Ectodermal cell (in vitro differentiated cells): ENCODE data around the gene DCAF4.

Experiments
- H3K27ac ChIP-seq: 2 replicates; pipeline ENCODE4 v1.7.0; 2013; ENCODE audit warnings: mild to moderate bottlenecking, low read depth, low read length; ENCODE audit not compliant: insufficient read depth, poor library complexity, severe bottlenecking
- H3K27me3 ChIP-seq: 2 replicates; pipeline ENCODE4 v1.7.0; 2013; ENCODE audit warnings: mild to moderate bottlenecking, low read length; ENCODE audit not compliant: insufficient read depth, control insufficient read depth, poor library complexity, severe bottlenecking
- H3K36me3 ChIP-seq: one replicate; pipeline ENCODE4 v1.7.0; 2013; ENCODE audit warnings: low read length; ENCODE audit not compliant: control insufficient read depth, insufficient read depth
- H3K4me1 ChIP-seq: one replicate; pipeline ENCODE4 v1.7.0; 2013; ENCODE audit warnings: low read length; ENCODE audit not compliant: control insufficient read depth, insufficient read depth
- H3K4me3 ChIP-seq: 2 replicates; pipeline ENCODE4 v1.7.0; 2013; ENCODE audit warnings: low read depth, low read length, control low read depth; ENCODE audit not compliant: insufficient read depth
- H3K9me3 ChIP-seq: 2 replicates; pipeline ENCODE4 v1.7.0; 2013; ENCODE audit warnings: mild to moderate bottlenecking, low read length, moderate library complexity; ENCODE audit not compliant: control insufficient read depth
- WGBS, 2 experiments: methylation state at CpG; one replicate each; pipeline ENCODE4 v1.1.7; 2013; ENCODE audit warnings: missing lambda C conversion rate in 2 of 2; 5-methylcytosine and 5-hydroxymethylcytosine counted together

DCAF4 gene

DNA sequence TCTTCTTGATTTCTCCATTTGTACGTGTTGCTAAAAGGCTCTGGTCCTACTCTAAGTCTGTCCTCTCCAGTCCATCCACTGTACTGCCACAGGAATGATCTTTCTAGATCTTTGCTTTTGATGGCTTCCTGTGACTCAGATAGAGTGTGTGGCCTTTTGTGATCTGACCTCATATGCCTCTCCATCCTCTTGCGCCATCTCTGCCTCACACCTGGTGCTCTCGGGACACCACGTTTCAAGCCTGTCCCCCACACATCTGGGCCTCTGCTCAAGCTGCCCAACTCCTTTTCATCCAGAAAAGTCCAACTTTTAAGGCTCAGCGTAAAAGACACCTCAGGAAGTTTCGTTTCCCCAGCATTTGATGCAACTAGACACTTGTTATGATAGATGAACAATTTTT, 39.0 kb downstream of the DCAF4 start:
- Histone ChIP-seq H3K27me3 (no peaks in the 10 kb centered on the region), H3K36me3 (no peaks in the 10 kb centered on the region), H3K4me3 (no peak overlapping the region), H3K9me3 (no peaks in the 10 kb centered on the region), H3K4me1 (no peaks in the 10 kb centered on the region), H3K27ac (no peak overlapping the region)
- 90 to 94% methylated on average over 6 of the region's 6 CpGs for WGBS, 2 experiments

GRCh38 chr14:72966038-72966437, 39.8 kb downstream of the DCAF4 start:
- WGBS, 2 experiments: 94 to 95% methylated on average over 6 of the region's 6 CpGs
- Histone ChIP-seq H3K27ac (no peak overlapping the region), H3K27me3 (no peaks in the 10 kb centered on the region), H3K4me1 (no peaks in the 10 kb centered on the region), H3K36me3 (no peaks in the 10 kb centered on the region), H3K4me3 (no peak overlapping the region), H3K9me3 (no peaks in the 10 kb centered on the region)

DNA sequence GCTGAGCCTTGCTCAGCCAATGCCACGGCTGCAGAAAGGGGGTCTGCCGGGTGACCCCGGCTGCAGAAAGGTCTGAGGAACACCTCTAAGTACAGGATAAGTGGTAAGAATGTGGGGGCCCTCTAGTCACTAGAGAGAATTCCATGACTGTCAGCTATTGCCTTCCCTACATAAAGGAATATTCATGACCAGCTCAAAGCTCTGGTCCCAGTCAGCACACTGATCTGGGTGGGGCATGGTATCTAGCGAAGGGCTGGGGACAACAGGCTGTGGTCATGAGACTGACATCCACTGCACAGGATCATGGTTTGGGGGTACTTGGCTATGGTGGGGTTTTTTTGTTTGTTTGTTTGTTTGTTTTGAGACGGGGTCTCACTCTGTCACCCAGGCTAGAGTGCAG, 42.1 kb downstream of the DCAF4 start:
- no peaks in the 10 kb centered on the region for H3K27me3 ChIP-seq
- 93 to 97% methylated on average over 5 of the region's 5 CpGs for WGBS, 2 experiments
- H3K4me1 ChIP-seq: no peaks in the 10 kb centered on the region
- H3K9me3 ChIP-seq: no peaks in the 10 kb centered on the region
- no peak overlapping the region for H3K4me3 ChIP-seq
- H3K36me3 ChIP-seq: peaks cover under 1% of the 10 kb centered on the region
- H3K27ac ChIP-seq: no peak overlapping the region

GRCh38 chr14:72970058-72970630, 43.9 kb downstream of the DCAF4 start:
- 91 to 94% methylated on average over 14 of the region's 17 CpGs for WGBS, 2 experiments
- no peaks in the 10 kb centered on the region for H3K27me3 ChIP-seq
- no peaks in the 10 kb centered on the region for H3K9me3 ChIP-seq
- no peak overlapping the region for H3K27ac ChIP-seq
- no peak overlapping the region for H3K4me3 ChIP-seq
- peaks cover 13% of the 10 kb centered on the region for H3K36me3 ChIP-seq
- no peaks in the 10 kb centered on the region for H3K4me1 ChIP-seq

DNA sequence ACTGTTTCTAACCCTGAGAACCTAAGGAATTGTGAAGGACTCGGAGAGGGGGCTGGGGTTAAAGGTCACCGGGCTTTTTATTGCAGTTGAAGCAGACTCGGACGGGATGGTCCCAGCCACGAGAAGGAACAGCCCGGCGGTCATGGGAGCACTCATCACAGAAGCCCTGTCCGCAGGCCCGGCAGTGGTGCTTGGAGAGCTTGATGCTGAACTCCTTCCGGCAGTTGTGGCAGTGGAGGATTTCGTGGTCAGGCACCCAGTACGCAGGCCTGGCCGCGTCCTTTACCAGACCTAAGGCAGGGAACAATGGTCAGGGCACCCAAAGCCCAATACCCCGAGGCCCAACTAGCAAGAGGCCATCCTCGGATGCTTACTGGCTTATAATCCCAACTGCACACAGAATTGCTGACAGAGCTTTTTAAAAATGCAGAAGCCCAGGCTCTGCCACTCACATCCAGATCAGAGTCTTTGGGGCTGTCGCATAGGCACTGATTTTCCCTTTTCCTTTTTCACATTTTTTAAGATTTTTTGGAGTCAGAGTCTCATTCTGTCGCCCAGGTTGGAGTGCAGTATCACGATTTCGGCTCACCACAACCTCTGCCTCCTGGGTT, 44.7 kb downstream of the DCAF4 start:
- Histone ChIP-seq H3K4me3 (no peak overlapping the region), H3K4me1 (no peaks in the 10 kb centered on the region), H3K27ac (no peak overlapping the region), H3K36me3 (peaks cover 13% of the 10 kb centered on the region), H3K9me3 (no peaks in the 10 kb centered on the region), H3K27me3 (no peaks in the 10 kb centered on the region)
- WGBS, 2 experiments: 94 to 95% methylated on average over 20 of the region's 20 CpGs

GRCh38 chr14:72974661-72975060, 48.4 kb downstream of the DCAF4 start:
- 95 to 96% methylated on average over 12 of the region's 12 CpGs for WGBS, 2 experiments
- Histone ChIP-seq H3K4me1 (no peaks in the 10 kb centered on the region), H3K4me3 (no peak overlapping the region), H3K27ac (no peak overlapping the region), H3K9me3 (no peaks in the 10 kb centered on the region), H3K36me3 (peaks cover 13% of the 10 kb centered on the region), H3K27me3 (no peaks in the 10 kb centered on the region)

DNA sequence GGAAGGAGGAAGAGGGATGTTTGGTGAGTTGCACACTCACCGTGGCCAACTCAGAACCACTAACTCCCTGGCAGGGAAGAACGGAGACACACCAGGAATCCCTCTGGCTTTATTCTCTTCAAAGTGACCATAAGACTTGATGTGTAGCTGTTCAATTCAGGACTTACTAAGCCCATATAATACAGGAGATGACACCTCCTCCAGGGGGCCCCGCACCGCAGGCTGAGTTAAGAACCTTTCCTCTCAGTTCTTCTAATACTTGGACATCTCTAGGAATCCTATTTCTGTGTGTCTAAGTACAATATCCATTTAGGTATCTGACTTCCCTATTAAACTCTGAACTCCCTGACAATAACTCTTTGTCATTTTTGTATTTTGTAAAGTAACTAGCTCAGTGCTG, 49.5 kb downstream of the DCAF4 start:
- Histone ChIP-seq H3K9me3 (no peaks in the 10 kb centered on the region), H3K4me1 (no peaks in the 10 kb centered on the region), H3K27ac (no peak overlapping the region), H3K36me3 (peaks cover 13% of the 10 kb centered on the region), H3K27me3 (no peaks in the 10 kb centered on the region), H3K4me3 (no peak overlapping the region)
- WGBS, 2 experiments: 93 to 95% methylated on average over 4 of the region's 4 CpGs

DNA sequence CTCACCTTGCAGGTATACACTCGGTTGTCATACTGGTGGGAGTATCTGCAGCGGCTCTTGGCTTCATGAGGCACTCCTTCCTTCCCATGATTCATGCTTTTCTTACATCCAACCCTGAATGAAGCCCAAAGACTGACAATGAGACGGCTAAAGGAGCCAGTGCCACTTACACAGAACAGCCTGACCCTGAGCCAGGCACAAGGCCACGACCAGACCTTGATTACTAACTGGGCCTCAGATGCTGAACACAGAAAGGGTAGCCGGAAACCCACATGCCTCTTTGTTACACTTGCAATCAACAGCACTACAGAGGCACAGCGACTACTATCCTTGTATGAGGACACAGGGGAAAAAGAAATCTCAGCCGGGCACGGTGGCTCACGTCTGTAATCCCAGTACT, 52.6 kb downstream of the DCAF4 start:
- Histone ChIP-seq H3K27ac (no peak overlapping the region), H3K4me1 (no peaks in the 10 kb centered on the region), H3K27me3 (no peaks in the 10 kb centered on the region), H3K4me3 (no peak overlapping the region), H3K9me3 (no peaks in the 10 kb centered on the region), H3K36me3 (peaks cover 7% of the 10 kb centered on the region)
- WGBS, 2 experiments: 91 to 95% methylated on average over 9 of the region's 9 CpGs

GRCh38 chr14:72980863-72981262, 54.6 kb downstream of the DCAF4 start:
- WGBS, 2 experiments: 92% methylated on average over 8 of the region's 8 CpGs
- no peak overlapping the region for H3K4me3 ChIP-seq
- no peaks in the 10 kb centered on the region for H3K4me1 ChIP-seq
- H3K9me3 ChIP-seq: no peaks in the 10 kb centered on the region
- no peak overlapping the region for H3K27ac ChIP-seq
- H3K27me3 ChIP-seq: no peaks in the 10 kb centered on the region
- H3K36me3 ChIP-seq: no peaks in the 10 kb centered on the region

DNA sequence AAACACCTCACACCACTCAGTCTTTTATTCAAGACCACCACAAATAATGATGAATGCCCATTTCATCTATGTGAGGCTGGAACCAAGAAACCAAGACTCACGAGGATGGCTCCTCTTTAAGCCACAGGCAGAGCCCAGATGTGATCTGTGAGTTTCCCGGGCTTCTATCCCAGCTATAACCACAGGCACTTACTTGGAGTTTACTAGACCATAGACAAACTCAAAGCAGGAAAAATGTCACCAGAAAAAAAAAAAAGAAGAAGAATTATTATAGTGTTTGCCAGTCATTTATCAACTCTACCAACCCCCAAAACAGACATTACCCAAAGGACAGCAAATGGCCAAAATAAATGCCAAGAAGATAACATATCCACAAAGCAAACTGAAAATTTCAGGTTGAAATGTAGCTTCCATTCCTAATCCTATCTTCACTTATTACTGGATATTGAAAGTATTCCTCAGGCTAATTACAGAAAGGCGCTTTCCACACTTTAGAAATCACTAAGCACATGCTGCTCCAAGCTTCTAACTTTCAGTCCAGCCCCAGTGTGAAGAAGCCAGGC, 56.0 kb downstream of the DCAF4 start:
- Histone ChIP-seq H3K36me3 (no peaks in the 10 kb centered on the region), H3K27ac (no peak overlapping the region), H3K9me3 (no peaks in the 10 kb centered on the region), H3K27me3 (no peaks in the 10 kb centered on the region), H3K4me1 (no peaks in the 10 kb centered on the region), H3K4me3 (no peak overlapping the region)
- WGBS, 2 experiments: 87 to 95% methylated on average over 3 of the region's 3 CpGs
